HG03558 (cell line): ENCODE results near the gene LYPD6B.

ENCODE experiments used
- ATAC-seq: cut with Tn5 transposase; IDR thresholded peaks from one replicate; pipeline ENCODE4 v1.9.1; 2021; ENCODE audit warnings: moderate number of reproducible peaks; ENCODE audit not compliant: unreplicated experiment; ENCODE audit errors: extremely low read depth

The LYPD6B gene

DNA sequence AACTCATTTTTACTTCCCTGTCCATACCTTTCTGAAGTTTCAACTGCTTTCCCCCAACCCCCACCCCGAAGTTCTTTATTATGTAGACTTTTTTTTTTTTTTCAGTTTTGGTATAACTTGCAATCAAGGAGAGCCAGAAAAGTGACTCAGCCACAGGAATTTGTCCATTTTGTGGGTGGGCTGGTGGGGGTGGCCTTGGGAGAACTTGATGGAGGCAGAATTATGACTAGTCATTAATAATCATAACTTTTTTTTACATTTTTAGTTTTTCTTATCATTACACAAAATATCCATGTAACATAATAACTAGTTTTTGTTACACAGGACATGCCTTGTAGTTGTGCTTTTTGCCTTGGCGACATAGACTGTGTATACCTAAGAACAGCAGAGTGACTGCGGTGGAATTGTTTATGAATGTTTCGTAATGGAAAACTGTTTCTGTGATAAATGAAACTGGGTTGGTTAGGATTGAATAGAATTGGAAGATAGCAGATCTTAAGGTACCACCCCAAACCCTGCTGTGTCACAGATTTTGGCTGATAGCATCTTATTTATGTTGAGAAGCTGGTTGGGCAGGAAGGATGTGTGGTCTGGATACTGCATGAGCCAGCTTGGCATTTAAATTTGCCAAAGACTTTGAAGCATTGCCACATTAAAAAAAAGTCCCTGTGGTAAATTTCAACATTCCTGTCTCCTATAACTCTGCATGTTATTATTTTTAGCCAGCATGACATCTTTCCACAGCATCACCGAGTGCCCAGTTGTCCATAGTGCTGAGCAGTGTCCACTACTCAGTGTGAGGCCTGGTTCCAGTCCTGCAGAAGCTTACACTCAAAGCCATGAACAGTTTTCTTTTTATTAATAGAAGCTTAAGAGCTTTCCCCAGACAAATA, 30.7 kb downstream of the LYPD6B start:
- ATAC-seq, result no peak

DNA sequence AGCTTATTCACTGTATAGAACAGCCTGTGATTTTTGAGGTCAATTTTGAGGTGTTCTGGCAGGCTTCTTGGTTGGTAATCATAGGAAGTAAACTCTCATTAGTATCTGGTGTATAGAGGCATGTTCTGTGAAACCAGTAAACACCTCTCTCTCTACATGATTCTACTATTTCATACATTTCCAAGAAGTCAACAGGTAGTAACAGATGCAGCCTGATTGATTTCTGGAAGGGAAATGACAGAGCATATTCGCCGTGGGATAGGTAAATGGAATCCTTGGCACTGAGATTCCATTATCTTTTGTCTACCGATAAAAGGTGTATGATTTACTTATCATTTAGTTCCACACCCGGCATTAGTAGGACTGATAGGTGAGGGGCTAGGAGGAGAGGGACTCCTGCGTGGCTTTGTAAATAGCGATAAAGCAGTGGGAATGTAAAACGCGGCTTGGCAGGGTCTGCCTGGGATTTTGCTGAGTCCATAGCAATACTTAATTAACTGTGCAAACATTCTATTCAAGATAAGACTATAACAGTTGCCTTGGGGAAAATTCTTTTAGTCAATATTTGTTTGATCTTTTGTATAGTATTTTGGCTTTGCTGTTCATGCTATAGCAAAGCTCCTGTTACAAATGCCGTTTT, 32.3 kb downstream of the LYPD6B start:
- ATAC-seq, result no peak

- ATAC-seq, result no peak
Measured at GRCh38 chr2:149075105-149075504, 36.6 kb downstream of the LYPD6B start.

DNA sequence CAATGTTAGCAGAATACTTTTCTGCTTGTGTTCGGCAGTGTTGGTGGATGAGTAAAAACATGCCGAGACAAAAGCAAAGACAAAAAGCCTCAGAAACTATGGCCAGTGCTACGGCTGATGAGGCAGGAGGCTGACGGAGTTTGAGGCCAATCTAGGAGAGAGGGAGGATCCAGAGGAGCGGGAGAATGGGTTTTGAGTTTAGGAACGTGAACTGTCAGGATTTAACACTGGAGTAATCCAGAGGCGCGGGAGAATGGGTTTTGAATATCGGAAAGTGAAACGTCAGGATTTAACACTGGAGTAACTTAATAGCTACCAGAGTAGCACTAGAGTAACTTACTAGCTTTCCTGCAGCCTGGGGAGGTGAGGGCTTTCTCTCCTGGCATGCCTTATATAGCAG, 37.4 kb downstream of the LYPD6B start:
- ATAC-seq, result no peak

DNA sequence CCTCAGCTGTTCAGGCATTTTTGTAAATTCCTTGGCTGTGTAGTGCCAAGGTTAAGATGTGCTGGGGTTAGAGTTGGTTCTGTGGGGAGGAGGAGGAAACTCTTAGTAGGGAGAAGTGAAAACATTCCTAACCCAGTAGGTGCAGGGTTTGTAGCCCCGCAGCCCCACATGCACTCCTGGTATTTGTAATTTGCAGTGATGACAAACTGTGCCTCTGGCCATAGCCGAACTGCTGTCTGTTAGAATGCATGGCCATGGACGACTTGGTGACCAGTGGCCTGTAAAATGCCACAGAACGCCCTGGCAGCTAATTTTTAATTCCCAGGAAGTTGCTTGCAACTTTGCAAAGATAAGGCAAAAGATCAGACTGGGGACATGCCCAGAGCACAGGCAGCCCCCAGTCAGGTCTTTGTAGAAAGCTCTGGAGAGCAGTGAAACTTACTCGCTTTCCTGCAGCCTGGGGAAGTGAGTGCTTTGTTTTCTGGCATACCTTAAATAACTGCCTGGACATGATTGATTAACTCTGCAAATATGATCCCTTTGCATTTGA, 38.4 kb downstream of the LYPD6B start:
- no peak for ATAC-seq

GRCh38 chr2:149077861-149078260, 39.4 kb downstream of the LYPD6B start:
- no peak for ATAC-seq

DNA sequence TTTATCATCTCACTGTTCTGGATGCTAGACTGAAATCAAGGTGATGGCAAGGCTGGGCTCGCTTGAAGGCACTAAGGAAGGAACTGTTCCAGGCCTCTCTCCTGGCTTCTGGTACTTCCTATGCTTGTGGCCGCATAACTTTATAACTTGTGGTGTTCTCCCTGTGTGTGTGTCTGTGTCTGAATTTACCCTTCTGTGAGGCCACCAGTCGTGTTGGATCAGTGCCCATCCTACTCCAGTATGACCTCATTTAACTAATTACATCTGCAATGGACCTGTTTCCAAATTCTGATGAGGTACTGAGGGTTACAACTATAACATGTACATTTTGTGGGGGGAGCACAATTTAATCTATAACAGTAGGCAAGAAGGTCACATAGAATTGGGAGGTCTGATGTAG, 41.6 kb downstream of the LYPD6B start:
- no peak for ATAC-seq

DNA sequence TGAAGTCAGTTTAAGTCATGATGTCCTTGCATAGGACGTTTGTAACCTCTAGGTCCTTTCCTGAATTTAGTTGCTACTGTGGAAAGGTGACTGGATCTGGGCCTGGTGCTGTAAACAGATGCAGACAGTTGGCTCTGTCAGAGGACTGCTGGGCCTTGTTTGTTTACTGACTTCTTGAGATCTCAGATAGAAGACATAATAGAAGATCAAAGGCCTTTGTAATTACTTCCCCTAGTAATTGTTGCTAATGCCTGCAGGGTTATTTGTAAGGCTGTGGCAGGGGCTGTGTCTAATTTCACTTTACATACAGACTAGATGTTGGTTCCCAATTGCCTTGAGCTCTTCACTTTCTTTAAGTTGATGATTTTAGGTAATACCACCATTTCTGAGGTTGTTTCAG, 42.5 kb downstream of the LYPD6B start:
- ATAC-seq, result no peak

DNA sequence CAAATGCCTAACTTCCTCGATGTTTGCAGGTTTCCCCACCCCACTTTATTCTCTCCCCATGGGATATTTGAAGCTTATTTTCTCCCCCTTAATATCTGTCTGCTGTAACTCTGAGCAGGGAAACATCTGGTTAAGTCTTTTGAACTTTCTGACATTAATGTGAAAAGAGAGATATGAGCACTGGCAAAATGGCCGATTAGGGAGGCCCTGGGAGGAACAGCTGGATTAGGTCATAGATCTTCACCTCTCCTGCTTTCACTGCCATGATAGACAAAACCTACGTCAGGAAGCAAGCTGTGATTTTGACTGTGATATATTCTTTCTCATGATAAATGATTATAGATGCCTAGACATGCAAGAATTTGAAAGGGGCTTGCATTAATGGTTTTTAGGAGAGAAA, 43.6 kb downstream of the LYPD6B start:
- ATAC-seq, result no peak

- no peak for ATAC-seq
Measured at GRCh38 chr2:149082735-149083134, 44.2 kb downstream of the LYPD6B start.

DNA sequence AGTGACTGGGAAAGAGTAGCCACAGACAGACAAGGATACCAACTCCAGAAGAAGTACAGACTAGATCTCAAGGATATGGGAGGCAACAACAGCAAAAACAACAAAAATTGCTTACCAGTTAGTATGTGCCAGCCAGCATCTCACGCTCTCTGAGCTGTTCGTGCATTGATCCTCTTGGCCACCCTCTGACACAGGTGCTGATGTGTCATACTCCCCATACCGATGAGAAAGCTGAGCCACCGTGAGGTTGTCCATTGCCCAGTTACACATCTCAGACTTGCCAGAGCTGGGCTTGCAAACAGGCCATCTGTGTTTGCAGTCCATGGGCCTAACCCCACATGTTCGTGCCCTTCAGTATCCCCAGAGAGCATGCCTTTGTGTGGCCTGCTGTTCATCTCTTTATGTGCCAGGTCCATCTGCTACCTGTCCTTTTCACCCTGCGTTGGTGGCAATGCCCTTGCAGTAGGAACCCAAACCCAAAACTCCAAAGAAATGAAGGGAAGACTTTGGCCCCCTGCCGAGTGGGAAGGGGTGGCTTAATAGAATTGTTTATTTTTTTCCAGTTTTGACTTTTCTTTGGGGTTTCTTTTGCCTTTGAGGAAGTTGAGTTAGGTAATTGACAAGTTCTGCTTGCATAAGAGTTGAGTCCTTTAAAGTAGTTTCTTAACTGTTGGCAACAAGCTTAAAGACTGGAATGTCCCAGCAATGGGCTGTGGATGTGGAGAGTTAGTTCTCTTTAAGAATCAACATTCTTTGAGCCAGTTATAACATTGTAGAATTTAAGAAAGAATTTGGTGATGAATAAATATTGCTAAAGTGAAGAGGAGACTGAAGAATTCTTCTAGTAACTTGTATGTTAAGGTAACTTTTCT, 46.7 kb downstream of the LYPD6B start:
- no peak for ATAC-seq

GRCh38 chr2:149087751-149088150, 49.3 kb downstream of the LYPD6B start:
- ATAC-seq, result no peak

GRCh38 chr2:149089068-149089467, 50.6 kb downstream of the LYPD6B start:
- no peak for ATAC-seq

- ATAC-seq, result no peak
Measured at GRCh38 chr2:149090706-149091105, 52.2 kb downstream of the LYPD6B start.

DNA sequence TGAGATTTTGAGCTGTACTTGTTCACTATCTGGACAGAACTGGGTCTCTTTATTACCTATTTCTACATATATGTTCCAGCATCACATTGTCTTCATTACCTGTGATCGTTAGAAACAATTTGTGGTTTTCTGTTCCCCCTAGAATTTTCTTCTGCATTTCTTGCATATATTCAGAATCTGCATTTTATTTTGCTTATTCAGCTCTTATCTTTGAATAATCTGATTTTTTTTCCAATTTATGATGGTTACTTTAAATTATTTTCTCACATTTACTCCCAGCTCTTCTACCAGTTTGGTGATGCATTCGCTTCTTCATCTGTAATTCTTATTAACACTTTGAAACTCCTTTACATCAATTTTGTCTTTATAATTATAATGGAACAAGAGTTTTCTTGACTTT, 55.1 kb downstream of the LYPD6B start:
- ATAC-seq, result no peak

DNA sequence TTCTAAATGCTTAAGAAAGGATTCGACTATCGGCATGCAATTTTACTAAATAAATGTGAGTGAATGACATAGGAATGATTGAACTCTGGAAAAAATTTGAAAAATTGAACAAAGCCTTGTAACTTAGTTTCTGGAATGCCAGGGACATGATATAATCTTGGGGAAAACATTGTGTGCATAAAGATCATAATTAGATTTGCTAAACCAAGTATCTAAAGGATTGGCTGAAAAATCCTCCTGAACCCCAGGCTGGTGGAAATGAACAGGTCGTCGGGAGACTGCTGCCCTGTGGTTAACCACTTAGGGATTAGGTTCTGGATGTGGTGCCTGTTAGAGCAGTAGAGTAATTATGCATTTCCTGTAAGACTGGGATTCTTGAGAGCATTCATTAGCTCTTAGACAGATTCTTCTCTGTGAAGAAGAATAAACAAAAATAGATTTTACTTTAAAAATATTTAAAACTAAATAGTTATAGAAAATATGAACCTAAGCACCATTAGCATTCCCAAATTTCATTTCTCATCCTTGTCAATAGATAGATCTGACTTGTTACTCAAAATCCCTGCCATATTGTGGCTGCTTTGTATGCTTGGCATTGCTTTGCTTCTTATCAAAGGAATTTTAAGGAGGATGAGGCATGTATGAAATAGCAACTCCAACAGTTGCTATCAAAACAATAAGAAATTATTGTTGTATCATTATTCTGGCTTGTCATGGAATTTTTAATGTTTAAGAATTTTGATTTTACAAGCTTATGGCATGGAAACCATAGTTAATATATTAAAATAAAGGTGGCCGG, 55.9 kb downstream of the LYPD6B start:
- ATAC-seq, result no peak

GRCh38 chr2:149098701-149099100, 60.2 kb downstream of the LYPD6B start:
- no peak for ATAC-seq

DNA sequence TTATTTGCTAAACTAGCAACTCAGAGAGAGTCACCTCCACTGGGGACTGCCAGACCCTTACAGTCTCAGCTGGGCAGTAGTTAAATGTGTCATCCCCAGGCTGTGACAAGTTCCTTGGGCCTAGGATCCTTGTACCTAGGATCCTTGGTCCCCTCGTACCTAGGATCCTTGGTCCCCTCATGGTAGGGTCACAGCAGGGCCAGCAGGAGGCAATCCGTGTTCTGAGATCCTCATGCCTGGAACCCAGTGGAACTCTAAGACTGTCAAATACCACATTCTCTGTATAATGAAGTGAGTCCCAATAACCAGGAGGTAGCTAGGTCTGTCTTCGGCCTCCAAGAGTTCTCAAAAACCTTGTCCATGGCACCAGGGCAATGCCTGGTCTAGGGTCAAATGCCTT, 60.8 kb downstream of the LYPD6B start:
- ATAC-seq, result no peak

- no peak for ATAC-seq
Measured at GRCh38 chr2:149100739-149101699, 62.5 kb downstream of the LYPD6B start.
